IMR-90 (cell line): ENCODE measurements around the gene TSHB. TPM values are rescaled to one million over a fixed set of nuclear protein-coding genes. Genes with fewer than 3 reads are reported as not detected.

Source experiments
- ATAC-seq: fragments of 200-7000 bp; cut with Tn5 transposase; 2 replicates; pipeline ENCODE4 v1.9.1; 2020; ENCODE audit warnings: low read depth, mild to moderate bottlenecking, moderate library complexity
- BruUV-seq: library from RNA; stranded (reverse); fragments of 400-500 nt; replicated peaks from 2 replicates; lab custom pipeline; 2021; lab: Mats Ljungman, UMichigan
- CTCF ChIA-PET: fragments of 300-600 bp; formaldehyde crosslinking; extraction: SDS; loops from one replicate; lab custom pipeline; 2021; ENCODE audit warnings: antibody characterized with exemption; lab: Yijun Ruan, JAX
- POLR2A ChIA-PET: fragments of 300-600 bp; sonication (Branson Sonifier 250); formaldehyde crosslinking; loops from one replicate; lab custom pipeline; 2022; ENCODE audit warnings: antibody characterized with exemption; ENCODE audit not compliant: unreplicated experiment; lab: Charles Lee
- DNase-seq: peaks from one replicate; pipeline ENCODE4 v3.0.0; 2013
- H2AFZ ChIP-seq: replicated peaks from 2 replicates; pipeline ENCODE3; 2013; ENCODE audit warnings: low read length, mild to moderate bottlenecking; ENCODE audit not compliant: poor library complexity
- H2AK5ac ChIP-seq: 2 replicates; pipeline ENCODE4 v1.6.1; 2013; ENCODE audit warnings: low read depth, low read length, inconsistent platforms
- H2AK9ac ChIP-seq: replicated peaks from 2 replicates; pipeline ENCODE3; 2013; ENCODE audit warnings: mild to moderate bottlenecking, low read depth, low read length, moderate library complexity; ENCODE audit not compliant: poor library complexity
- H2BK120ac ChIP-seq: 2 replicates; pipeline ENCODE4 v1.6.1; 2013; ENCODE audit warnings: low read depth, low read length, inconsistent platforms
- H2BK15ac ChIP-seq: 3 replicates; pipeline ENCODE4 v1.6.1; 2013; ENCODE audit warnings: low read depth, low read length, inconsistent platforms
- H2BK20ac ChIP-seq: 2 replicates; pipeline ENCODE4 v1.6.1; 2013; ENCODE audit warnings: low read depth, mild to moderate bottlenecking, inconsistent platforms, low read length, moderate library complexity
- H2BK5ac ChIP-seq: 2 replicates; pipeline ENCODE4 v1.6.1; 2013; ENCODE audit warnings: mild to moderate bottlenecking, low read depth, low read length, inconsistent platforms; ENCODE audit not compliant: poor library complexity, severe bottlenecking
- H3K14ac ChIP-seq: replicated peaks from 2 replicates; pipeline ENCODE4 v1.6.1; 2013; ENCODE audit warnings: low read depth, low read length, inconsistent platforms
- H3K18ac ChIP-seq: 2 replicates; pipeline ENCODE4 v1.6.1; 2013; ENCODE audit warnings: low read depth, low read length, control low read depth
- H3K23ac ChIP-seq: 2 replicates; pipeline ENCODE4 v1.6.1; 2013; ENCODE audit warnings: low read depth, low read length, inconsistent platforms
- H3K27ac ChIP-seq: 2 replicates; pipeline ENCODE4 v1.5.1; 2013; ENCODE audit warnings: mild to moderate bottlenecking, control low read depth, low read length; ENCODE audit not compliant: insufficient read depth
- H3K27me3 ChIP-seq: 2 replicates; pipeline ENCODE4 v1.6.1; 2013; ENCODE audit warnings: low read length; ENCODE audit not compliant: control insufficient read depth, insufficient read depth
- H3K36me3 ChIP-seq: 2 replicates; pipeline ENCODE4 v1.6.1; 2013; ENCODE audit warnings: low read length, mixed read lengths; ENCODE audit not compliant: control insufficient read depth, insufficient read depth
- H3K4ac ChIP-seq: 2 replicates; pipeline ENCODE4 v1.6.1; 2013; ENCODE audit warnings: low read depth, low read length, inconsistent platforms
- H3K4me1 ChIP-seq: 2 replicates; pipeline ENCODE4 v1.6.1; 2013; ENCODE audit warnings: low read length, mixed read lengths; ENCODE audit not compliant: control insufficient read depth, insufficient read depth
- H3K4me2 ChIP-seq: 2 replicates; pipeline ENCODE4 v1.6.1; 2013; ENCODE audit warnings: low read depth, mild to moderate bottlenecking, control low read depth, low read length, moderate library complexity
- H3K4me3 ChIP-seq: 2 replicates; pipeline ENCODE4 v1.5.1; 2013; ENCODE audit warnings: low read depth, mild to moderate bottlenecking, control low read depth, low read length, moderate library complexity; ENCODE audit not compliant: insufficient read depth
- H3K56ac ChIP-seq: 2 replicates; pipeline ENCODE4 v1.6.1; 2013; ENCODE audit warnings: low read length, inconsistent platforms; ENCODE audit not compliant: insufficient read depth; ENCODE audit errors: extremely low read depth
- H3K79me1 ChIP-seq, 2 experiments: 2 replicates each; pipeline ENCODE4 v1.6.1; 2013; ENCODE audit warnings: low read length in 2 of 2, inconsistent platforms in 1 of 2, low read depth in 1 of 2
- H3K9ac ChIP-seq: 2 replicates; pipeline ENCODE4 v1.6.1; 2013; ENCODE audit warnings: low read depth, low read length, control low read depth
- H3K9me1 ChIP-seq: 2 replicates; pipeline ENCODE4 v1.6.1; 2013; ENCODE audit warnings: low read length, inconsistent platforms; ENCODE audit not compliant: insufficient read depth
- H3K9me3 ChIP-seq: 2 replicates; pipeline ENCODE4 v1.6.1; 2013; ENCODE audit warnings: low read length; ENCODE audit not compliant: control insufficient read depth, insufficient read depth
- H4K20me1 ChIP-seq: 2 replicates; pipeline ENCODE4 v1.6.1; 2013; ENCODE audit warnings: low read length, inconsistent platforms; ENCODE audit not compliant: insufficient read depth
- H4K5ac ChIP-seq: 2 replicates; pipeline ENCODE4 v1.6.1; 2013; ENCODE audit warnings: mild to moderate bottlenecking, low read depth, low read length, control low read depth
- H4K8ac ChIP-seq, 2 experiments: 2 replicates each; pipeline ENCODE4 v1.6.1; 2013; ENCODE audit warnings: low read depth in 2 of 2, low read length in 2 of 2, control low read depth in 1 of 2, inconsistent platforms in 1 of 2
- H4K91ac ChIP-seq: 2 replicates; pipeline ENCODE4 v1.6.1; 2013; ENCODE audit warnings: low read depth, low read length, inconsistent platforms; ENCODE audit not compliant: insufficient read depth
- BHLHE40 ChIP-seq: fragments of 150-350 bp; IDR thresholded peaks from 2 replicates; pipeline ENCODE4 v1.6.1; 2016; ENCODE audit warnings: mild to moderate bottlenecking, low read depth, low read length
- CHD1 ChIP-seq: IDR thresholded peaks from 2 replicates; pipeline ENCODE4 v1.6.1; 2012; ENCODE audit warnings: low read depth, low read length, improper control_type of control experiment
- ELK1 ChIP-seq: fragments of 150-350 bp; IDR thresholded peaks from 2 replicates; pipeline ENCODE4 v1.6.1; 2016; ENCODE audit warnings: low read depth, mild to moderate bottlenecking, low read length, moderate library complexity, borderline replicate concordance
- FOS ChIP-seq: fragments of 150-350 bp; IDR thresholded peaks from 2 replicates; pipeline ENCODE4 v1.6.1; 2016; ENCODE audit warnings: low read depth, low read length
- MAFK ChIP-seq: IDR thresholded peaks from 2 replicates; pipeline ENCODE4 v1.6.1; 2012; ENCODE audit warnings: low read depth, low read length, improper control_type of control experiment
- MAZ ChIP-seq: IDR thresholded peaks from 2 replicates; pipeline ENCODE4 v1.6.1; 2012; ENCODE audit warnings: low read depth, mild to moderate bottlenecking, low read length, improper control_type of control experiment, moderate library complexity, borderline replicate concordance
- MXI1 ChIP-seq: IDR thresholded peaks from 2 replicates; pipeline ENCODE4 v1.6.1; 2012; ENCODE audit warnings: low read depth, mild to moderate bottlenecking, low read length, moderate library complexity, borderline replicate concordance
- NFE2L2 ChIP-seq: fragments of 150-350 bp; IDR thresholded peaks from 2 replicates; pipeline ENCODE4 v1.6.1; 2016; ENCODE audit warnings: low read depth, mild to moderate bottlenecking, low read length
- POLR2A ChIP-seq: IDR thresholded peaks from 2 replicates; pipeline ENCODE4 v1.6.1; 2012; ENCODE audit warnings: mild to moderate bottlenecking, low read depth, low read length
- RAD21 ChIP-seq: IDR thresholded peaks from 2 replicates; pipeline ENCODE4 v1.6.1; 2012; ENCODE audit warnings: low read length, improper control_type of control experiment
- RCOR1 ChIP-seq: IDR thresholded peaks from 2 replicates; pipeline ENCODE4 v1.6.1; 2012; ENCODE audit warnings: mild to moderate bottlenecking, low read length, improper control_type of control experiment; ENCODE audit not compliant: insufficient replicate concordance
- SMC3 ChIP-seq: fragments of 150-350 bp; IDR thresholded peaks from 2 replicates; pipeline ENCODE4 v1.6.1; 2016; ENCODE audit warnings: low read depth, mild to moderate bottlenecking, antibody characterized with exemption, low read length, moderate library complexity
- USF2 ChIP-seq: fragments of 150-350 bp; IDR thresholded peaks from 2 replicates; pipeline ENCODE4 v1.6.1; 2017; ENCODE audit warnings: mild to moderate bottlenecking, antibody characterized with exemption, low read length, low read depth
- WGBS, 2 experiments: methylation state at CpG; one replicate each; pipeline versions ENCODE4 v1.1.5 to v1.1.7; 2013; ENCODE audit warnings: missing lambda C conversion rate in 2 of 2; ENCODE audit not compliant: insufficient read length in 1 of 2; ENCODE audit errors: extremely low coverage in 2 of 2; 5-methylcytosine and 5-hydroxymethylcytosine counted together
- dilution Hi-C: fragments of 300-500 bp; cut with HindIII; formaldehyde crosslinking; loops from one replicate; pipeline ENCODE4 v1.14.3; 2018; ENCODE audit warnings: low sequenced_read_pairs; ENCODE audit not compliant: unreplicated experiment
- in situ Hi-C: fragments of 300-500 bp; cut with MboI; formaldehyde crosslinking; loops from 3 replicates; pipeline ENCODE4 v1.14.3; 2019; ENCODE audit warnings: low sequenced_read_pairs, inconsistent platforms, mixed read lengths
- intact Hi-C: fragments of 100-400 bp; cut with micrococcal nuclease; formaldehyde crosslinking; loops from 2 replicates; pipeline ENCODE4 v1.10.0; 2022
- polyA plus RNA-seq, 3 experiments: library from polyadenylated mRNA; depleted of rRNA; stranded (reverse); fragments of >200 nt; gene quantifications; 2 replicates each; pipeline ENCODE4 v1.2.3, GENCODE V29; 2012; ENCODE audit warnings: low replicate concordance in 1 of 3
- total RNA-seq: library from RNA; depleted of rRNA; stranded (reverse); fragments of >200 nt; gene quantifications from 2 replicates; pipeline ENCODE4 v1.2.3, GENCODE V29; 2012

Gene TSHB
- total and polyA plus RNA-seq, 2 of the 4 experiments (the other 2 are of a cell fraction) = not detected

GRCh38 chr1:115069659-115070308 lies 40.2 kb downstream of the TSHB start (continued):
- TF ChIP-seq BHLHE40 (no peak), CHD1 (no peak), SMC3 (no peak), RCOR1 (no peak)

GRCh38 chr1:115071012-115071664 lies 41.5 kb downstream of the TSHB start:
- no peak for ATAC-seq
- dilution Hi-C loops = no loop called here
- BruUV-seq = no TSS peak
- TF ChIP-seq MAZ (no peak), NFE2L2 (no peak), RAD21 (no peak), USF2 (no peak), FOS (no peak), ELK1 (no peak), MXI1 (no peak), POLR2A (no peak), MAFK (no peak), CHD1 (no peak), SMC3 (no peak), RCOR1 (no peak)

More at GRCh38 chr1:115071012-115071664, 41.5 kb downstream of the TSHB start:
- H3K9me1 ChIP-seq = no peaks in the 10 kb centered on the region
- ChIA-PET POLR2A (no interaction called here), CTCF (interaction anchor here (0.7 to 1.5 kb wide), 2 partner anchors 19 to 23 kb away, joined by 3 read pairs; no protein-coding TSS in a partner anchor)
- no peaks in the 10 kb centered on the region for H3K9me3 ChIP-seq
- no peak overlapping the region for H3K9ac ChIP-seq
- H4K20me1 ChIP-seq = no peaks in the 10 kb centered on the region
- H2BK120ac ChIP-seq = no peak overlapping the region
- H2AK5ac ChIP-seq = no peak overlapping the region
- intact Hi-C loops (no loop called here), in situ Hi-C loops (no loop called here)
- H3K18ac ChIP-seq = no peak overlapping the region
- no peak overlapping the region for H4K5ac ChIP-seq
- H3K27ac ChIP-seq = no peak overlapping the region
- H3K36me3 ChIP-seq = no peaks in the 10 kb centered on the region
- no peak overlapping the region for H3K4ac ChIP-seq
- no peak overlapping the region for H4K91ac ChIP-seq
- 83% methylated on average over 4 of the region's 6 CpGs; no CpG with 5 or more reads in 1 of the 2 experiments for WGBS, 2 experiments
- no peak overlapping the region for H3K56ac ChIP-seq
- no peak overlapping the region for H2BK20ac ChIP-seq
- DNase-seq = no peak
- no peaks in the 10 kb centered on the region for H3K79me1 ChIP-seq
- no peak overlapping the region for H2BK5ac ChIP-seq
- H3K4me1 ChIP-seq = no peaks in the 10 kb centered on the region; the same call in 1 of the 2 replicates
- H4K8ac ChIP-seq = no peak overlapping the region
- H3K4me3 ChIP-seq = no peak overlapping the region
- no peak overlapping the region for H2AFZ ChIP-seq
- H3K4me2 ChIP-seq = no peak overlapping the region
- no peak overlapping the region for H2BK15ac ChIP-seq
- H2AK9ac ChIP-seq = no peak overlapping the region
- no peak overlapping the region for H3K23ac ChIP-seq
- peaks cover 10% of the 10 kb centered on the region for H3K27me3 ChIP-seq
- H3K14ac ChIP-seq = no peak overlapping the region
